WTC11 (cell line): ENCODE data around the gene UBTD1. TPM values are rescaled to one million over a fixed set of nuclear protein-coding genes. Genes with fewer than 3 reads are reported as not detected.

ENCODE experiments used
- ATAC-seq: fragments of 200-7000 bp; cut with Tn5 transposase; 2 replicates; pipeline ENCODE4 v1.10.0; 2021; ENCODE audit warnings: mild to moderate bottlenecking, moderate library complexity
- CTCF ChIA-PET: fragments of 300-600 bp; sonication (Branson Sonifier 250); formaldehyde crosslinking; loops from one replicate; lab custom pipeline; 2021; ENCODE audit warnings: antibody characterized with exemption; lab: Charles Lee
- POLR2A ChIA-PET: fragments of 350-600 bp; sonication (Branson Sonifier 250); formaldehyde crosslinking; loops from one replicate; lab custom pipeline; 2021; ENCODE audit warnings: antibody characterized with exemption; lab: Charles Lee
- DNase-seq: peaks from one replicate; pipeline ENCODE4 v3.0.0; 2021; ENCODE audit warnings: low spot score
- H3K27ac Mint-ChIP-seq: 2 replicates; pipeline ENCODE4 v1.8.0; 2021; ENCODE audit warnings: mixed read lengths
- H3K27me3 Mint-ChIP-seq: 2 replicates; pipeline ENCODE4 v1.8.0; 2021; ENCODE audit warnings: low read depth, mild to moderate bottlenecking, moderate library complexity, mixed read lengths
- H3K36me3 Mint-ChIP-seq: 2 replicates; pipeline ENCODE4 v1.8.0; 2021; ENCODE audit warnings: mixed read lengths
- H3K4me1 Mint-ChIP-seq: 2 replicates; pipeline ENCODE4 v1.8.0; 2022; ENCODE audit warnings: mixed read lengths
- H3K4me3 Mint-ChIP-seq: 2 replicates; pipeline ENCODE4 v1.8.0; 2021; ENCODE audit warnings: mild to moderate bottlenecking, moderate library complexity, mixed read lengths
- H3K9me3 Mint-ChIP-seq: 2 replicates; pipeline ENCODE4 v1.8.0; 2021; ENCODE audit warnings: mixed read lengths
- AR ChIP-seq: fragments of 250-450 bp; sonication (Bioruptor Pico); IDR thresholded peaks from 2 replicates; pipeline ENCODE4 v1.9.0; 2021; ENCODE audit warnings: mild to moderate bottlenecking
- ARID4B ChIP-seq: sonication (generic); formaldehyde crosslinking; IDR thresholded peaks from 2 replicates; pipeline ENCODE4 v1.8.0; 2023; ENCODE audit warnings: missing genetic modification reagents, mild to moderate bottlenecking, borderline replicate concordance
- ATF6 ChIP-seq: sonication (generic); formaldehyde crosslinking; IDR thresholded peaks from 2 replicates; pipeline ENCODE4 v1.8.1; 2023; ENCODE audit warnings: mild to moderate bottlenecking, missing genetic modification reagents
- FOXP1 ChIP-seq: sonication (generic); formaldehyde crosslinking; IDR thresholded peaks from 2 replicates; pipeline ENCODE4 v1.8.0; 2022; ENCODE audit warnings: missing genetic modification reagents, mild to moderate bottlenecking, moderate library complexity, borderline replicate concordance
- GRHL2 ChIP-seq: fragments of 250-450 bp; sonication (Bioruptor Pico); IDR thresholded peaks from 2 replicates; pipeline ENCODE4 v1.8.0; 2022; ENCODE audit warnings: mild to moderate bottlenecking, moderate library complexity; ENCODE audit not compliant: insufficient replicate concordance, severe bottlenecking
- HMGXB4 ChIP-seq: sonication (generic); formaldehyde crosslinking; IDR thresholded peaks from 2 replicates; pipeline ENCODE4 v1.8.1; 2023; ENCODE audit warnings: mild to moderate bottlenecking, moderate library complexity, missing genetic modification reagents
- NR3C1 ChIP-seq: sonication (generic); formaldehyde crosslinking; conservative IDR thresholded peaks from 2 replicates; pipeline ENCODE4 v1.8.1; 2023; ENCODE audit warnings: low read depth, mild to moderate bottlenecking, missing genetic modification reagents
- SP1 ChIP-seq: sonication (generic); formaldehyde crosslinking; conservative IDR thresholded peaks from 2 replicates; pipeline ENCODE4 v1.8.1; 2022; ENCODE audit warnings: missing genetic modification reagents
- ZNF263 ChIP-seq: sonication (generic); formaldehyde crosslinking; IDR thresholded peaks from 2 replicates; pipeline ENCODE4 v1.8.1; 2022; ENCODE audit warnings: low read depth, mild to moderate bottlenecking, moderate library complexity, missing genetic modification reagents
- ZNF671 ChIP-seq: fragments of 250-450 bp; sonication (Bioruptor Pico); IDR thresholded peaks from 2 replicates; pipeline ENCODE4 v1.8.0; 2021; ENCODE audit warnings: mild to moderate bottlenecking
- total RNA-seq: library from RNA; stranded (reverse); gene quantifications from 3 replicates; pipeline ENCODE4 v1.2.3, GENCODE V29; 2021

Gene UBTD1
- total RNA-seq, 1 experiment from 2014 or later, result 35.7 TPM

GRCh38 chr10:97517778-97518300, 19.1 kb downstream of the UBTD1 start (continued):
- TF ChIP-seq AR (CRISPR knock-in tag) (no peak), NR3C1 (CRISPR knock-in tag) (no peak), GRHL2 (CRISPR knock-in tag) (no peak), FOXP1 (CRISPR knock-in tag) (no peak), HMGXB4 (CRISPR knock-in tag) (no peak), ZNF263 (CRISPR knock-in tag) (no peak)

- CTCF ChIA-PET, result interaction anchor here (0.6 to 2.1 kb wide), 4 partner anchors 14 to 54 kb away, joined by 3 to 13 read pairs (median 3); partner anchors contain the start of gene ANKRD2
- ATAC-seq, result peak; percentile 56
- Mint-ChIP-seq H3K9me3 (no peaks in the 10 kb centered on the region), H3K4me3 (no peak overlapping the region), H3K27ac (peak overlapping the region; percentile 55; the same call in 1 of the 2 replicates), H3K27me3 (no peaks in the 10 kb centered on the region; the same call in 1 of the 2 replicates), H3K4me1 (peaks cover 43% of the 10 kb centered on the region), H3K36me3 (no peaks in the 10 kb centered on the region)
- DNase-seq, result no peak
- TF ChIP-seq ZNF671 (no peak), ARID4B (CRISPR knock-in tag) (no peak), SP1 (no peak), ATF6 (CRISPR knock-in tag) (no peak)
- POLR2A ChIA-PET, result no interaction called here
Measured at GRCh38 chr10:97518301-97519043, 19.7 kb downstream of the UBTD1 start.
